ENCODE data around the gene RHBDL3. TPM values are rescaled to one million over a fixed set of nuclear protein-coding genes. Genes with fewer than 3 reads are reported as not detected.

The RHBDL3 gene
- 0.07 and 0.15 TPM in 2 replicates for polyA plus RNA-seq (2013)

- no CpG with 5 or more reads among the region's 68 CpGs for WGBS (ENCODE audit: extremely low coverage, insufficient coverage, insufficient read length)
- H4K12ac ChIP-seq (ENCODE audit: low read depth, low read length) = no peak within 1 kb of the TSS
These were observed at the start of gene RHBDL3 for GRCh38 chr17:32265192-32265923. TSS of gene RHBDL3 (plus strand) at chr17:32265832. CDS start at chr17:32266190, 358 bp downstream.

GRCh38 chr17:32222621-32223020 is 43.0 kb upstream of the RHBDL3 start:
- Histone ChIP-seq H3K18ac (ENCODE audit: low read length) (no peak overlapping the region), H3K4me1 (ENCODE audit: control insufficient read depth in 1 of 2, insufficient read depth in 2 of 2, low read length in 2 of 2) (no peaks in the 10 kb centered on the region), H3K79me2 (ENCODE audit: control insufficient read depth, insufficient read depth, low read length, poor library complexity) (no peaks in the 10 kb centered on the region), H2AFZ (ENCODE audit: insufficient read depth, low read length, poor library complexity) (no peak overlapping the region), H4K8ac (ENCODE audit: low read depth, low read length) (no peak overlapping the region), H3K4me3 (ENCODE audit: low read depth, low read length) (no peak overlapping the region), H3K23ac (ENCODE audit: low read length) (no peak overlapping the region), H3K14ac (ENCODE audit: low read length) (no peak overlapping the region), H3K9ac (ENCODE audit: low read length) (no peak overlapping the region), H3K4me2 (ENCODE audit: low read length) (no peak overlapping the region), H2AK5ac (ENCODE audit: low read length) (no peak overlapping the region), H2BK5ac (ENCODE audit: low read depth, low read length, poor library complexity) (no peak overlapping the region), H2BK120ac (ENCODE audit: insufficient read depth, low read length, poor library complexity) (no peak overlapping the region), H4K12ac (ENCODE audit: low read depth, low read length) (no peak overlapping the region), H2BK12ac (ENCODE audit: low read length) (no peak overlapping the region), H4K91ac (ENCODE audit: low read depth, low read length) (no peak overlapping the region), H3K27ac (ENCODE audit: low read depth, low read length) (no peak overlapping the region), H3K4ac (ENCODE audit: low read depth, low read length) (no peak overlapping the region), H3K27me3 (ENCODE audit: insufficient read depth, low read length) (no peaks in the 10 kb centered on the region), H3K79me1 (ENCODE audit: low read length) (no peaks in the 10 kb centered on the region), H3K36me3 (ENCODE audit: control insufficient read depth in 1 of 2, insufficient read depth in 2 of 2, low read length in 2 of 2) (no peaks in the 10 kb centered on the region), H3K9me3 (ENCODE audit: insufficient read depth, low read depth, low read length) (no peaks in the 10 kb centered on the region)
- no CpG with 5 or more reads among the region's 3 CpGs for WGBS (ENCODE audit: extremely low coverage, insufficient coverage, insufficient read length)
- DNase-seq = peak; percentile 57 to 77

More at GRCh38 chr17:32265192-32265923, at the start of gene RHBDL3:
- Histone ChIP-seq H3K79me1 (ENCODE audit: low read length) (no peaks in the 10 kb centered on the region), H4K91ac (ENCODE audit: low read depth, low read length) (no peak within 1 kb of the TSS), H3K79me2 (ENCODE audit: control insufficient read depth, insufficient read depth, low read length, poor library complexity) (no peaks in the 10 kb centered on the region), H2BK5ac (ENCODE audit: low read depth, low read length, poor library complexity) (no peak within 1 kb of the TSS), H2BK120ac (ENCODE audit: insufficient read depth, low read length, poor library complexity) (no peak within 1 kb of the TSS), H2BK12ac (ENCODE audit: low read length) (no peak within 1 kb of the TSS), H4K8ac (ENCODE audit: low read depth, low read length) (no peak within 1 kb of the TSS), H3K18ac (ENCODE audit: low read length) (no peak within 1 kb of the TSS), H3K36me3 (ENCODE audit: control insufficient read depth in 1 of 2, insufficient read depth in 2 of 2, low read length in 2 of 2) (no peaks in the 10 kb centered on the region), H3K9ac (ENCODE audit: low read length) (no peak within 1 kb of the TSS), H3K27ac (ENCODE audit: low read depth, low read length) (no peak within 1 kb of the TSS), H3K4me1 (ENCODE audit: control insufficient read depth in 1 of 2, insufficient read depth in 2 of 2, low read length in 2 of 2) (peaks cover 7 to 11% of the 10 kb centered on the region in 2 experiments), H2AFZ (ENCODE audit: insufficient read depth, low read length, poor library complexity) (no peak within 1 kb of the TSS), H3K4ac (ENCODE audit: low read depth, low read length) (no peak within 1 kb of the TSS), H3K4me3 (ENCODE audit: low read depth, low read length) (peak within 1 kb of the TSS; percentile 66), H3K27me3 (ENCODE audit: insufficient read depth, low read length) (peaks cover 50% of the 10 kb centered on the region), H2AK5ac (ENCODE audit: low read length) (no peak within 1 kb of the TSS), H3K9me3 (ENCODE audit: insufficient read depth, low read depth, low read length) (peaks cover 5% of the 10 kb centered on the region), H3K14ac (ENCODE audit: low read length) (no peak within 1 kb of the TSS), H3K23ac (ENCODE audit: low read length) (no peak within 1 kb of the TSS), H3K4me2 (ENCODE audit: low read length) (peak within 1 kb of the TSS; percentile 89)
- DNase-seq = no peak

- Histone ChIP-seq H3K4me1 (ENCODE audit: control insufficient read depth in 1 of 2, insufficient read depth in 2 of 2, low read length in 2 of 2) (no peaks in the 10 kb centered on the region), H3K4ac (ENCODE audit: low read depth, low read length) (no peak overlapping the region)
- no CpG with 5 or more reads among the region's 3 CpGs for WGBS (ENCODE audit: extremely low coverage, insufficient coverage, insufficient read length)
These were observed 41.9 kb upstream of the RHBDL3 start for GRCh38 chr17:32223703-32224102.

GRCh38 chr17:32226886-32227285 is 38.7 kb upstream of the RHBDL3 start:
- DNase-seq = no peak
- Histone ChIP-seq H2BK5ac (ENCODE audit: low read depth, low read length, poor library complexity) (no peak overlapping the region), H3K18ac (ENCODE audit: low read length) (no peak overlapping the region), H2BK12ac (ENCODE audit: low read length) (no peak overlapping the region), H3K79me2 (ENCODE audit: control insufficient read depth, insufficient read depth, low read length, poor library complexity) (no peaks in the 10 kb centered on the region), H4K91ac (ENCODE audit: low read depth, low read length) (no peak overlapping the region), H3K9ac (ENCODE audit: low read length) (peak overlapping the region; percentile 46), H4K12ac (ENCODE audit: low read depth, low read length) (no peak overlapping the region), H3K4me1 (ENCODE audit: control insufficient read depth in 1 of 2, insufficient read depth in 2 of 2, low read length in 2 of 2) (no peaks in the 10 kb centered on the region), H2AK5ac (ENCODE audit: low read length) (no peak overlapping the region), H3K14ac (ENCODE audit: low read length) (no peak overlapping the region), H3K79me1 (ENCODE audit: low read length) (no peaks in the 10 kb centered on the region), H2BK120ac (ENCODE audit: insufficient read depth, low read length, poor library complexity) (no peak overlapping the region), H3K4me3 (ENCODE audit: low read depth, low read length) (no peak overlapping the region), H3K27me3 (ENCODE audit: insufficient read depth, low read length) (no peaks in the 10 kb centered on the region), H3K4me2 (ENCODE audit: low read length) (no peak overlapping the region), H3K23ac (ENCODE audit: low read length) (no peak overlapping the region), H4K8ac (ENCODE audit: low read depth, low read length) (no peak overlapping the region), H3K27ac (ENCODE audit: low read depth, low read length) (no peak overlapping the region), H3K9me3 (ENCODE audit: insufficient read depth, low read depth, low read length) (no peaks in the 10 kb centered on the region), H2AFZ (ENCODE audit: insufficient read depth, low read length, poor library complexity) (no peak overlapping the region), H3K36me3 (ENCODE audit: control insufficient read depth in 1 of 2, insufficient read depth in 2 of 2, low read length in 2 of 2) (no peaks in the 10 kb centered on the region), H3K4ac (ENCODE audit: low read depth, low read length) (no peak overlapping the region)
- no CpG with 5 or more reads among the region's 3 CpGs for WGBS (ENCODE audit: extremely low coverage, insufficient coverage, insufficient read length)

More at GRCh38 chr17:32223703-32224102, 41.9 kb upstream of the RHBDL3 start:
- H4K91ac ChIP-seq (ENCODE audit: low read depth, low read length) = no peak overlapping the region
- no peaks in the 10 kb centered on the region for H3K36me3 ChIP-seq (ENCODE audit: control insufficient read depth in 1 of 2, insufficient read depth in 2 of 2, low read length in 2 of 2)
- no peak overlapping the region for H3K9ac ChIP-seq (ENCODE audit: low read length)
- H3K14ac ChIP-seq (ENCODE audit: low read length) = no peak overlapping the region
- H3K79me2 ChIP-seq (ENCODE audit: control insufficient read depth, insufficient read depth, low read length, poor library complexity) = no peaks in the 10 kb centered on the region
- H3K18ac ChIP-seq (ENCODE audit: low read length) = no peak overlapping the region
- DNase-seq = no peak
- H3K27ac ChIP-seq (ENCODE audit: low read depth, low read length) = no peak overlapping the region
- H4K12ac ChIP-seq (ENCODE audit: low read depth, low read length) = no peak overlapping the region
- no peak overlapping the region for H3K23ac ChIP-seq (ENCODE audit: low read length)
- no peak overlapping the region for H2AFZ ChIP-seq (ENCODE audit: insufficient read depth, low read length, poor library complexity)
- no peak overlapping the region for H3K4me2 ChIP-seq (ENCODE audit: low read length)
- H2AK5ac ChIP-seq (ENCODE audit: low read length) = no peak overlapping the region
- H2BK120ac ChIP-seq (ENCODE audit: insufficient read depth, low read length, poor library complexity) = no peak overlapping the region
- no peak overlapping the region for H3K4me3 ChIP-seq (ENCODE audit: low read depth, low read length)
- H3K79me1 ChIP-seq (ENCODE audit: low read length) = no peaks in the 10 kb centered on the region
- no peak overlapping the region for H2BK12ac ChIP-seq (ENCODE audit: low read length)
- no peaks in the 10 kb centered on the region for H3K27me3 ChIP-seq (ENCODE audit: insufficient read depth, low read length)
- H4K8ac ChIP-seq (ENCODE audit: low read depth, low read length) = no peak overlapping the region
- H3K9me3 ChIP-seq (ENCODE audit: insufficient read depth, low read depth, low read length) = no peaks in the 10 kb centered on the region
- H2BK5ac ChIP-seq (ENCODE audit: low read depth, low read length, poor library complexity) = no peak overlapping the region

Measured in trophoblast cell (in vitro differentiated cells and primary cell).